Measurements from ENCODE around the gene EP400.
"Not testable (repeated sequence)": the region's sequence is repeated elsewhere in the genome, so short reads cannot be mapped to it uniquely, and the experiment has no call there.

The EP400 gene

GRCh38 chr12:132021031-132021871, 71.5 kb downstream of the EP400 start:
- DNase-seq: no peak

DNA sequence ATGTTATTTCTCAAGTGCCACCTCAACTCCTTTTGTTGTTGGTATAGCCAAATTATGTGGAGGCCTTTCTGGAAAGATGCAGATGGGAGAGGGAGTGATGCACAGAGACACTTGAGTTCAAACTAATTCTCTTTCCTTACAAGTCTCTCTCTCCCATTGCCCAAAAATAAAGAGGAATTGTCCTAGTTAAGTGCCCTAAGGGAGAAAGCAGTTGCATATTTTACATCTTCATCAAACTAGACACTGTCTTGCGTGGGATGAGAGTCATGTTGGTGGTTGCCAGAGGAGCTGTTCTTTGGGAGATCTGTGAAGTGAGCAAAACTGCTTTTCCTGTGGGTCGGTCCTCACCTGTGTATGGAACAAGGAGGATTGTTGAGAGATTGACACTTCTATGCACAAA, 72.2 kb downstream of the EP400 start:
- DNase-seq: no peak

DNA sequence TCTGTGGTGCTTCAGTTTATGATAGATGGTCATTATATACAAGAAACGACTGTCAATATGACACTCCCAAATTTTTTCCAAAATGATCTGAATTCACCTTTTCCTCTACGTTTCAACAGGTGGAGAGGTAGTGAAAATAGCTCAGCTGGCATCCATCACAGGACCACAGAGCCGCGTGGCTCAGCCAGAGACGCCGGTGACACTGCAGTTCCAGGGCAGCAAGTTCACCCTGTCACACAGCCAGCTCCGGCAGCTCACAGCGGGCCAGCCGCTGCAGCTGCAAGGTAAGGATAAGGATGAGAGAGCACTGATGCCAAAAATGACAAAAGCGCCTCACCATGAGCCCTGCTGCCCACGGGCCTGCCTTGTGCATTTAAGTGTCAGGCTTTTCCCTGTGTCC, 73.9 kb downstream of the EP400 start:
- DNase-seq: no peak

- no peak for DNase-seq
Measured at GRCh38 chr12:132024758-132025157, 75.0 kb downstream of the EP400 start.

GRCh38 chr12:132025526-132025925, 75.8 kb downstream of the EP400 start:
- DNase-seq: no peak

DNA sequence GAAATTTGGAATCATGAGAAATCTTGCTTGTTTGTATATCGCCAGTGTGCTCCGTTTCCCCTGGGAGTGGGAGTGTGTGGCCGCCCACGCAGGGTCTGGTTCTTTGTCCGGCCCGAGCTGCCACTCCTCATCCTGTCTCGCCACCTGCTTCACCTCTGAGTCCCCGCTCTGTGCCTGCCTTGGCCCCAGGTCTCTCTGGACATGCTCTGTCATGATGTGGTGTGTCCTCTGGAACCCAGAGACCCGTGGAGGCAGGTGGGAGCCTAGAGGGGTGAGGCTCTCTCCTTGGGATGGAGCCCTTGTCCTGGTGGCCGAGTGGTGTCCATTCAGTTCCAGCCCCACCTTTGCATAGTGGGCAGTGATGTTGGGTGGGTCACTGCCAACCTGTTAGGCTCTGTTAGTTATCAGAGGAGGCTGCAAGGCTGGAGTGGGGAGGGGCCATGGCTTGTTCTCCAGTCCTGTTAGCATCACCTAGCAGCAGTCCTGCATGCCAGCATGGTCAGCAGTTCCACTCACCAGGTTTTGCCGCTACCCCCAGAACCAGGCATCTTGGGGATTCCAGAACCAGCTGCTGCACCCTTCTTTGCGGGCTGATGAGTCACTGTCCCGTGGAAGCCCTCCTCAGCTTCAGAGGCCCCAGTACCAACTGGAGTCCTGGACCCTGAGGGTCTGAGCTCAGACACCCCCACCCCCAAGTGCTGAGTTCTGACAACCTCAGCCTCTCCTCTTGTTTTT, 76.5 kb downstream of the EP400 start:
- DNase-seq: no peak

GRCh38 chr12:132026796-132027500, 77.2 kb downstream of the EP400 start:
- DNase-seq: no peak

DNA sequence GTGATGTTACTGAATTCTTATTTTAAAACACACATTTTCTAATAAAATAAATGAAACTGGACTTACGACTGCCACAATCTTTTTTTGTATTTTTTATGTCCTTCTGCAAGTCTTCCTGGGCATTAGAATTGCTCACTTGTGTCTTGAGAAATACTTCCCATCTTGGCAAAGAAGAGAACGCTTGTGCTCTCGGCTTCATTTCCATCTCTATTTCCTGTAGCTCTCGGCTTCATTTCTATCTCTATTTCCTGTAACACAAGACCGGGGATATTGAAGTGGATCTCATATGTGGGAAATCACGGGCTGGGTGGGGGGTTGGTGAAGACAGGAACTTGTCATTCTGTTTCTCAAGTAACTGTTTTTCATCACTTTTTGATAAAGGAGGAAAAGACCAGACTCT, 77.9 kb downstream of the EP400 start:
- DNase-seq: no peak

- DNase-seq: no peak
Measured at GRCh38 chr12:132028111-132028510, 78.4 kb downstream of the EP400 start.

DNA sequence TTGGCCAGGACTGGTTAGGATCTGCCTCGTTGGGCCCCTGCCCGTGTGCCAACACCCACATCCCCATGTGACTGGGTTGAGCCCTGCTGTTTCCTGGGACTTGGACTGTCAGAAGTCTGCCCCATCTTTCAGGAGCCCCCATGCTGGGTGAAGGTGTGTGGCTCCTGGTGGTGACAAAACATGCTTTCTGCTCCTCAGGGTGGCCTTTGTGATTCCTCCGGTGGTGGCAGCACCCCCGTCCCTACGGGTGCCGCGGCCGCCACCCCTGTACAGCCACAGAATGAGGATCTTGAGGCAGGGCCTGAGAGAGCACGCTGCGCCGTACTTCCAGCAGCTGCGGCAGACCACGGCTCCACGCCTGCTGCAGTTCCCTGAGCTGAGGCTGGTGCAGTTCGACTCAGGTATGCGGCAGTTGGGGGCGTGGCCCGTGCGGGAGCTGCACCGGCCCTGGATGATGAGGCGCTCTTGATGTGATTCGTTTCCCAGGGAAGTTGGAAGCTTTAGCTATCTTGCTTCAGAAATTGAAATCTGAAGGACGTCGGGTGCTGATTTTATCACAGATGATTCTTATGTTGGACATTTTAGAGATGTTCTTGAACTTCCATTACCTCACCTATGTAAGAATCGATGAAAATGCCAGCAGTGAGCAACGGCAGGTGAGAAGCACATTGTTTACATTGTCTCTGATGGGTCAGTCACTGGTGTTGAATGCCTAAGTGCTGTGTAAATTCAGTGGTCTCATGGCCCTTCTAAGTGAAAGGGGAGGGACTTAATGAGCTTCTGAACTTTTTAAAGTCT, 80.0 kb downstream of the EP400 start:
- DNase-seq: no peak

- no peak for DNase-seq
Measured at GRCh38 chr12:132030367-132031038, 80.8 kb downstream of the EP400 start.

DNA sequence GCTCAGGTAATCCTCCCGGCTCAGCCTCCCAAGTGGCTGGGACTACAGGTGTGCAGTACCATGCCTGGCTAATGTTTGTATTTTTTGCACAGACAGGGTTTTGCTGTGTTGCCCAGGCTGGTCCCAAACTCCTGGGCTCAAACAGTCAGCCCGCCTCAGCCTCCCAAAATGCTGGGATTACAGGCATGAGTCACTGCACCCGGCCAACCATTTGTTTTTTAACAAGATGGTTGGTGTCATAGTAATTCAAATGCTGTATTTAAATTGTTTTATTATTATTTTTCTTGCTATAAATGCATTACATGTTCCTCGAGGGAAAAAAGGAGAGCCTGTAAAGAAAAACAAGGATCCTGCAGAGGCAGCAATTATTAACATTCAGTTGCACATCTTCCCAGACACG, 83.9 kb downstream of the EP400 start:
- DNase-seq: no peak

- DNase-seq: no peak
Measured at GRCh38 chr12:132036063-132036683, 86.4 kb downstream of the EP400 start.

DNA sequence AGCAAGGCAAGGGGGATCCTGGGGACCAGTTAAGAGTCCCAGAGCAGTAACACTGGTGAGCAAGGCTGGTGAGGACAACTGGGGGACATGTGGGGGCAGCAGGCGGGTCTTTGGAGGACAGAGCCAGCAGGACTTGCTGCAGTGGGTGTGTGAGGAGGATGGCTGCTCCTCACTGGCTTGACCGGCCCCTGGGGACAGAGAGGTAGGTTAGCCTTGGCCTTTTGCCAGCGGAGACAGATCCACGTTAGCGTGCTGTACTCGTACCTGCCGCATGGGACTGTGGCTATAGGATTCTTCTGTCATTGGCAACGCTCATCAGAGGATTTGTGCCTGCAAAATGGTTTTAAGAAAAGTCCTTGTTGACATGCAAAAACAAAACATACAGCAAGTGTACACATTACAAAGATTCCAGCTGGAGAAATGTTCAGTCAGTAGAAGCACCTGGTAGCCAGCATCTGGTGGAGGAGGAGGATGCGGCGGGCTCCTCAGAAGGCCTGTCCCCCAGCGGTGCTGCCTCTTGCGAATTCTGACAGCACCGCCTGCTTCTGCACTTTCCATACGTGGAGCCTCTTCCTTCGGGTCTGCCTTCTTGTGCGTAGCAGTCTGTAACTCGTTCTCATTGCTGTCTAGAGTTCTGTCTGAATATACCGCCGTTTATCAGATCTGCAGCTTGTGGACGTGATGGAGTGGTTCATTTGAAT, 91.3 kb downstream of the EP400 start:
- DNase-seq: no peak

GRCh38 chr12:132043216-132043615, 93.5 kb downstream of the EP400 start:
- no peak for DNase-seq

- no peak for DNase-seq
Measured at GRCh38 chr12:132043770-132044467, 94.2 kb downstream of the EP400 start.

GRCh38 chr12:132044661-132045412, 95.1 kb downstream of the EP400 start:
- DNase-seq: no peak

DNA sequence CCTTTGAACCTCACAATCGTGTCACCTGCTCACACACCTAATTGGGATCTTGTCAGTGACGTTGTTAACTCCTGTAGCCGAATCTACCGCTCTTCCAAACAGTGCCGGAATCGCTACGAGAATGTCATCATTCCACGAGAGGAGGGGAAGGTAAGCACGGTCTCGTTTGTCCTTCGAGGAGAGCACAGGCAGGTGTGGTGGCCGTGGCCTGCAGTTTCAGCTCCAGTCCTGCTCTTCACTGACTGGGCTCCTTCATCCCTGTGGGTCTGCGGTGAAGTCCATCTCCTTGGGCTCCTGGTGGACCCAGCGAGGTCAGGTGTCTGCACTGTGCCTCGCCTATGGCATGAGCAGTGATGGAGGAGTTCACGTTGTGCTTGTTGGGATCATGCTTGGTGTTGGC, 96.0 kb downstream of the EP400 start:
- DNase-seq: no peak

GRCh38 chr12:132046561-132046960, 96.8 kb downstream of the EP400 start:
- no peak for DNase-seq

- not testable (repeated sequence) for DNase-seq
Measured at GRCh38 chr12:132047630-132048029, 97.9 kb downstream of the EP400 start.
